Type B pancreatic cell (in vitro differentiated cells): ENCODE data around the gene GUCA2B. TPM values are rescaled to one million over a fixed set of nuclear protein-coding genes. Genes with fewer than 3 reads are reported as not detected.

Experiments
- DNase-seq: peaks from one replicate; pipeline ENCODE4 v3.0.0; 2021; ENCODE audit warnings: mixed read lengths; ENCODE audit not compliant: unreplicated experiment; ENCODE audit errors: extremely low spot score
- H3K27ac Mint-ChIP-seq: 2 replicates; pipeline ENCODE4 v1.8.0; 2021; ENCODE audit warnings: mild to moderate bottlenecking, mixed read lengths
- H3K27me3 Mint-ChIP-seq: 2 replicates; pipeline ENCODE4 v1.8.0; 2021; ENCODE audit warnings: mixed read lengths
- H3K36me3 Mint-ChIP-seq: 2 replicates; pipeline ENCODE4 v1.8.0; 2021; ENCODE audit warnings: mixed read lengths
- H3K4me1 Mint-ChIP-seq: one replicate; pipeline ENCODE4 v1.8.0; 2021; ENCODE audit warnings: mixed read lengths; ENCODE audit not compliant: unreplicated experiment
- H3K4me3 Mint-ChIP-seq: 2 replicates; pipeline ENCODE4 v1.8.0; 2021; ENCODE audit warnings: mild to moderate bottlenecking, mixed read lengths
- H3K9me3 Mint-ChIP-seq: 2 replicates; pipeline ENCODE4 v1.8.0; 2021; ENCODE audit warnings: mixed read lengths
- CTCF ChIP-seq: fragments of 200-600 bp; sonication (generic); conservative IDR thresholded peaks from 2 replicates; pipeline ENCODE4 v1.5.0; 2021; ENCODE audit warnings: antibody characterized with exemption, mild to moderate bottlenecking
- long read RNA-seq: library from polyadenylated mRNA; unstranded; transcript quantifications from one replicate; pipeline ENCODE4 v2.0.0, GENCODE V29; 2020
- total RNA-seq: library from RNA; stranded (reverse); gene quantifications from 2 replicates; pipeline ENCODE4 v1.2.1, GENCODE V29; 2021; ENCODE audit warnings: low replicate concordance

Gene GUCA2B
- total RNA-seq, result 0.69 and 0.92 TPM in 2 replicates
- long read RNA-seq, result 0 reads

GRCh38 chr1:42152907-42153600 is at the start of gene GUCA2B:
Gene GUCA2B, plus strand, starts transcription at chr1:42153410. Its CDS starts 41 bp downstream, at chr1:42153451.
- TF ChIP-seq CTCF, result no peak
- no peak for DNase-seq
- Mint-ChIP-seq H3K27me3 (peaks cover 5% of the 10 kb centered on the region), H3K9me3 (no peaks in the 10 kb centered on the region), H3K4me1 (no peaks in the 10 kb centered on the region), H3K4me3 (no peak within 1 kb of the TSS), H3K36me3 (no peaks in the 10 kb centered on the region), H3K27ac (peak within 1 kb of the TSS; percentile 9)

GRCh38 chr1:42105025-42105424 is 48.2 kb upstream of the GUCA2B start:
- Mint-ChIP-seq H3K4me3 (no peak overlapping the region), H3K9me3 (no peaks in the 10 kb centered on the region), H3K27ac (no peak overlapping the region), H3K27me3 (peaks cover 29% of the 10 kb centered on the region), H3K4me1 (no peaks in the 10 kb centered on the region), H3K36me3 (no peaks in the 10 kb centered on the region)
- no peak for DNase-seq
- TF ChIP-seq CTCF, result no peak

- no peak for DNase-seq
- no peak overlapping the region for H3K4me3 Mint-ChIP-seq
- no peak for TF ChIP-seq CTCF
- H3K36me3 Mint-ChIP-seq, result no peaks in the 10 kb centered on the region
- peaks cover 20% of the 10 kb centered on the region for H3K27me3 Mint-ChIP-seq
- no peak overlapping the region for H3K27ac Mint-ChIP-seq
- no peaks in the 10 kb centered on the region for H3K9me3 Mint-ChIP-seq
- H3K4me1 Mint-ChIP-seq, result no peaks in the 10 kb centered on the region
Measured at GRCh38 chr1:42108309-42108708, 44.9 kb upstream of the GUCA2B start.

- no peak for DNase-seq
- no peaks in the 10 kb centered on the region for H3K4me1 Mint-ChIP-seq
- H3K27me3 Mint-ChIP-seq, result peaks cover 9% of the 10 kb centered on the region
- H3K27ac Mint-ChIP-seq, result no peak overlapping the region
- no peaks in the 10 kb centered on the region for H3K9me3 Mint-ChIP-seq
- no peak for TF ChIP-seq CTCF
- no peaks in the 10 kb centered on the region for H3K36me3 Mint-ChIP-seq
- no peak overlapping the region for H3K4me3 Mint-ChIP-seq
Measured at GRCh38 chr1:42109600-42109999, 43.6 kb upstream of the GUCA2B start.

- Mint-ChIP-seq H3K4me3 (no peak overlapping the region), H3K36me3 (no peaks in the 10 kb centered on the region), H3K9me3 (no peaks in the 10 kb centered on the region), H3K27ac (peak overlapping the region; percentile 81), H3K27me3 (peaks cover 16% of the 10 kb centered on the region), H3K4me1 (no peaks in the 10 kb centered on the region)
- no peak for DNase-seq
- no peak for TF ChIP-seq CTCF
Measured at GRCh38 chr1:42114229-42114628, 39.0 kb upstream of the GUCA2B start.

- no peak overlapping the region for H3K4me3 Mint-ChIP-seq
- no peak for TF ChIP-seq CTCF
- H3K36me3 Mint-ChIP-seq, result no peaks in the 10 kb centered on the region
- H3K27ac Mint-ChIP-seq, result no peak overlapping the region
- no peak for DNase-seq
- H3K27me3 Mint-ChIP-seq, result peaks cover 16% of the 10 kb centered on the region
- H3K4me1 Mint-ChIP-seq, result no peaks in the 10 kb centered on the region
- peaks cover 6% of the 10 kb centered on the region for H3K9me3 Mint-ChIP-seq
Measured at GRCh38 chr1:42117214-42117613, 36.0 kb upstream of the GUCA2B start.
